Sigmoid colon (tissue), 7 donors: Measurements from ENCODE around the gene PPDPF. TPM values are rescaled to one million over a fixed set of nuclear protein-coding genes. Genes with fewer than 3 reads are reported as not detected.

ENCODE experiments used
- DNase-seq: peaks from one replicate; pipeline ENCODE4 v3.0.0-alpha.2; 2019
- H3K27ac ChIP-seq, 4 donors: fragments of 200-600 bp; sonication (generic); one replicate each; pipeline ENCODE4 v1.5.1; 2016 to 2019; ENCODE audit warnings: mild to moderate bottlenecking in 1 of 4
- H3K27me3 ChIP-seq, 3 donors: fragments of 200-600 bp; sonication (generic); one replicate each; pipeline ENCODE4 v1.5.1; 2019; ENCODE audit warnings: mild to moderate bottlenecking in 1 of 3
- H3K36me3 ChIP-seq, 4 donors: fragments of 200-600 bp; sonication (generic); one replicate each; pipeline ENCODE4 v1.5.1; 2016 to 2019
- H3K4me1 ChIP-seq, 4 donors: fragments of 200-600 bp; sonication (generic); one replicate each; pipeline ENCODE4 v1.5.1; 2017 to 2019
- H3K4me3 ChIP-seq, 4 donors: fragments of 200-600 bp; sonication (generic); one replicate each; pipeline ENCODE4 v1.5.1; 2017 to 2019; ENCODE audit warnings: mild to moderate bottlenecking in 2 of 4, moderate library complexity in 1 of 4
- H3K9me3 ChIP-seq, 4 donors: fragments of 200-600 bp in 3 of 4; sonication (generic) in 3 of 4; one replicate each; pipeline versions ENCODE4 v1.5.1 to v1.6.1; 2013 to 2019
- CTCF ChIP-seq, 4 experiments: fragments of 450-650 bp in 3 of 4; fragments of 200-600 bp in 1 of 4; IDR thresholded peaks; one replicate each; pipeline ENCODE4 v1.5.1; 2016 to 2019; ENCODE audit warnings: antibody characterized with exemption in 4 of 4, mild to moderate bottlenecking in 3 of 4, moderate library complexity in 2 of 4
- EP300 ChIP-seq, 4 donors: sonication (generic); formaldehyde crosslinking; IDR thresholded peaks; one replicate each; pipeline ENCODE4 v1.6.1; 2017; ENCODE audit warnings: antibody characterized with exemption in 4 of 4
- POLR2A ChIP-seq, 2 donors: fragments of 450-650 bp; IDR thresholded peaks; one replicate each; pipeline ENCODE4 v1.6.1; 2016; ENCODE audit warnings: antibody characterized with exemption in 2 of 2, mild to moderate bottlenecking in 2 of 2, moderate library complexity in 2 of 2
- POLR2AphosphoS5 ChIP-seq, 4 donors: sonication (generic); formaldehyde crosslinking; IDR thresholded peaks; one replicate each; pipeline ENCODE4 v1.6.1; 2017; ENCODE audit warnings: antibody characterized with exemption in 4 of 4
- WGBS, 2 donors: extraction: QIAGEN DNeasy Blood & Tissue Kit; methylation state at CpG; one replicate each; pipeline ENCODE4 v1.1.7; 2013; 5-methylcytosine and 5-hydroxymethylcytosine counted together
- intact Hi-C: fragments of 100-400 bp; cut with DNase I; formaldehyde crosslinking; loops from one replicate; pipeline ENCODE4 v1.15.1; 2023
- polyA plus RNA-seq, 3 donors: library from polyadenylated mRNA; stranded (reverse); fragments of 200-250 nt; gene quantifications; one replicate each; pipeline ENCODE4 v1.2.3, GENCODE V29; 2013
- total RNA-seq, 4 donors: library from RNA; depleted of rRNA; stranded (reverse); fragments of >200 nt; gene quantifications; one replicate each; pipeline ENCODE4 v1.1.0, GENCODE V29; 2016
- donor health status: healthy with polysubstance abuse.
- donor health status: Bipolar disorder and iron deficiency.
- donor health status: healthy.

Gene PPDPF
- total and polyA plus RNA-seq, 7 donors = 82.8 to 1,688 (median 244) TPM

DNA sequence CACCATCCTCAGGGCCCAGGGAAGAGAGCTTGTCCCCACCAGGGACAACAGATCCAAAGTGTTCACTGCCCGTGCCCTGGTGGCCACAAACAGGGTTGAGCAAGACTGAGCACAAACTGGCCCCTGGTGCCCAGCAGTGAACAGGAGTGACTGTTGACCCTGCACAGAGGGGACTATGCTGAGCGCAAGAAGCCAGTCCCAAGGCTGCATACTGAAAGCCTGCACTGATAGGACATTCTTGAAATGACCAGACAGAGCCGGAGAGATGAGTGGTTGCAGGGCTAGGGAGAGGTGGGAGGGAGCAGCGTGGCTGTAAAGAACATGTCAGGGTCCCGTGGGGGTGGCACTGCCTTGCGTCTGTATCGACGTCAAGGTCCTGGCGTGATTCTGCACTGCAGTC is 30.5 kb downstream of the PPDPF start:
- Histone ChIP-seq H3K9me3 (no peaks in the 10 kb centered on the region), H3K27ac (no peak overlapping the region), H3K27me3 (peaks cover 10 to 80% (median 67%) of the 10 kb centered on the region in 3 donors), H3K4me3 (no peak overlapping the region), H3K36me3 (no peaks in the 10 kb centered on the region), H3K4me1 (peaks cover 0 to 14% (median 11%) of the 10 kb centered on the region in 4 donors)
- TF ChIP-seq POLR2A (IDR thresholded peaks at IDR 0.05) = no peak
- no peak for TF ChIP-seq EP300 (IDR thresholded peaks at IDR 0.05)
- no peak for TF ChIP-seq CTCF (IDR thresholded peaks at IDR 0.05)
- TF ChIP-seq POLR2AphosphoS5 (IDR thresholded peaks at IDR 0.05) = no peak
- 65 to 69% methylated on average over 9 of the region's 9 CpGs for WGBS, 2 donors
- intact Hi-C loops = no loop called here
- no peak for DNase-seq

- peaks cover 0 to 14% (median 11%) of the 10 kb centered on the region in 4 donors for H3K4me1 ChIP-seq
- no peaks in the 10 kb centered on the region for H3K36me3 ChIP-seq
- WGBS, 2 donors = 31 to 38% methylated on average over 15 of the region's 15 CpGs
- no peak for DNase-seq
- intact Hi-C loops = no loop called here
- no peak overlapping the region for H3K27ac ChIP-seq
- H3K27me3 ChIP-seq = peaks cover 10 to 64% (median 52%) of the 10 kb centered on the region in 3 donors
- H3K9me3 ChIP-seq = no peaks in the 10 kb centered on the region
- H3K4me3 ChIP-seq = no peak overlapping the region
- TF ChIP-seq POLR2AphosphoS5 (IDR thresholded peaks at IDR 0.05) = no peak
- no peak for TF ChIP-seq POLR2A (IDR thresholded peaks at IDR 0.05)
These were observed 32.1 kb downstream of the PPDPF start for GRCh38 chr20:63552481-63553249.

DNA sequence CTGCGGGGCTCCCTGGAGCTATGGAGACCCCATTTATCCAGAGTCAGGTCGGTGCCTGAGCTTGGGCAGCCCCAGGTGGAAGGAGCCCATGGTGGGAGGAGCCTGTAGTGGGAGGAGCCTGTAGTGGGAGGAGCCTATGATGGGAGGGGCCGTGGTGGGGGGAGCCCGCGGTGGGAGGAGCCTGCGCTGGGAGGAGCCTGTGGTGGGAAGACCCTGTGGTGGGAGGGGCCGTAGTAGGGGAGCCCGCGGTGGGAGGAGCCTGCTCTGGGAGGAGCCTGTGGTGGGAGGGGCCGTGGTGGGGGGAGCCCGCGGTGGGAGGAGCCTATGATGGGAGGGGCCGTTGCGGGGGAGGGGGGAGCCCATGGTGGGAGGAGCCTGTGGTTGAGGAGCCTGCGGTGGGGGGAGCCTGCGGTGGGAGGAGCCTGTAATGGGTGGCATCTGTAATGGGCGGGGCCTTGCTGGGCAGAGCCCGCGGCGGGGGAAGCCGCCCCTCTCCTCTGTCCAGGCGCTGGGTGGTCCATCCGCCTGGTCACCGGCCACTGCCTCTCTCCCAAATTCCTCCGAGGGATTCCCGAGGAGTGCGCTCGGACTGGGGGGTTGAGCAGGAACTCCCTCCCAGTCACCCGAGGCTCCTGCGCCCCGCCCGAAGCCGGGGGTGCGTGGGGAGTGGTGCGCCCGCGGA is 32.8 kb downstream of the PPDPF start:
- intact Hi-C loops = no loop called here
- DNase-seq = peak; percentile 91
- peak overlapping the region in 1 of 4 donors; percentile 34 for H3K27ac ChIP-seq

GRCh38 chr20:63553933-63554290 is 33.3 kb downstream of the PPDPF start, which contains the start of gene FNDC11:
Gene FNDC11, plus strand, starts transcription at chr20:63554159. Its CDS starts 1,505 bp downstream, at chr20:63555664.
- no peak for DNase-seq
- Histone ChIP-seq H3K4me3 (peak within 1 kb of the TSS; percentile 31 to 55 (median 46)), H3K4me1 (peaks cover 0 to 14% (median 11%) of the 10 kb centered on the region in 4 donors), H3K9me3 (no peaks in the 10 kb centered on the region), H3K27me3 (peaks cover 10 to 53% (median 39%) of the 10 kb centered on the region in 3 donors), H3K27ac (peak within 1 kb of the TSS in 1 of 4 donors; percentile 34), H3K36me3 (peaks cover 0 to 9% (median 4%) of the 10 kb centered on the region in 4 donors)
- WGBS, 2 donors = 1 to 2% methylated on average over 34 of the region's 34 CpGs
- no peak for TF ChIP-seq CTCF (IDR thresholded peaks at IDR 0.05)
- TF ChIP-seq EP300 (IDR thresholded peaks at IDR 0.05) = no peak
- TF ChIP-seq POLR2A (IDR thresholded peaks at IDR 0.05) = no peak
- TF ChIP-seq POLR2AphosphoS5 (IDR thresholded peaks at IDR 0.05) = no peak
- intact Hi-C loops = no loop called here

More for the DNA sequence above, 32.8 kb downstream of the PPDPF start:
- no peak for TF ChIP-seq EP300 (IDR thresholded peaks at IDR 0.05)
- no peak for TF ChIP-seq CTCF (IDR thresholded peaks at IDR 0.05)
- TF ChIP-seq POLR2AphosphoS5 (IDR thresholded peaks at IDR 0.05) = no peak
- TF ChIP-seq POLR2A (IDR thresholded peaks at IDR 0.05) = no peak
- H3K4me1 ChIP-seq = peaks cover 0 to 14% (median 11%) of the 10 kb centered on the region in 4 donors
- peak overlapping the region; percentile 31 to 55 (median 46) for H3K4me3 ChIP-seq
- no peaks in the 10 kb centered on the region for H3K9me3 ChIP-seq
- peaks cover 0 to 4% (median under 1%) of the 10 kb centered on the region in 4 donors for H3K36me3 ChIP-seq
- peaks cover 10 to 57% (median 45%) of the 10 kb centered on the region in 3 donors for H3K27me3 ChIP-seq
- WGBS, 2 donors = 2 to 3% methylated on average over 37 of the region's 37 CpGs
